ENCODE data around the gene TENM4.

Gene TENM4

GRCh38 chr11:79076526-79077115, 364.2 kb downstream of the TENM4 start:
- no peak overlapping the region for H3K4me3 ChIP-seq (ENCODE audit: control insufficient read depth, low read depth, low read length)
- TF ChIP-seq CTCF (IDR thresholded peaks at IDR 0.05; ENCODE audit: control insufficient read depth, insufficient read depth, low read depth, low read length, missing control alignments), result peak; percentile 83
- DNase-seq (ENCODE audit: low read depth), result no peak

DNA sequence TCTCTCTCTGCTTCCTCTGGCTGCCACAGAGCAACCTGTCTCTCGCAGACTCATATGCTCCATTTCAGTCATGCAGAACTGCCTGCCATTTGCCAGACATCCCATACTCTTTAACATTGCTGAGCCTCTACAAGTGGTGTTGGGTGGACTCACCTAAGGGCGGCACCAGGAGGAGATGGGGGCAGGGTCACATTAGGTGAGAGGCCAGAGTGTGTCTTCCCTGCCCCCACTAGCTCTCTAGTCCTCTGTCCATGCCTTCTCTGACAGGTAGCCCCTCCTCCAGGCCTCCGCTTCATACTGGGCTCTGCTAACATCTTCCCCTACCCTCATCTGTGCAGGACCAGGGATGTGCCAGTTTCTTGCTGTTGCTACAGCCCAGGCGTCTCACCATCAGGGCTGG, 366.3 kb downstream of the TENM4 start:
- no peak for TF ChIP-seq CTCF (IDR thresholded peaks at IDR 0.05; ENCODE audit: control insufficient read depth, insufficient read depth, low read depth, low read length, missing control alignments)
- no peak overlapping the region for H3K4me3 ChIP-seq (ENCODE audit: control insufficient read depth, low read depth, low read length)

GRCh38 chr11:79071190-79071589, 369.6 kb downstream of the TENM4 start:
- DNase-seq (ENCODE audit: low read depth), result no peak
- TF ChIP-seq CTCF (IDR thresholded peaks at IDR 0.05; ENCODE audit: control insufficient read depth, insufficient read depth, low read depth, low read length, missing control alignments), result no peak
- no peak overlapping the region for H3K4me3 ChIP-seq (ENCODE audit: control insufficient read depth, low read depth, low read length)

More for the DNA sequence above, 366.3 kb downstream of the TENM4 start:
- DNase-seq (ENCODE audit: low read depth), result no peak

- no peak overlapping the region for H3K4me3 ChIP-seq (ENCODE audit: control insufficient read depth, low read depth, low read length)
- no peak for TF ChIP-seq CTCF (IDR thresholded peaks at IDR 0.05; ENCODE audit: control insufficient read depth, insufficient read depth, low read depth, low read length, missing control alignments)
- no peak for DNase-seq (ENCODE audit: low read depth)
These were observed 370.3 kb downstream of the TENM4 start for GRCh38 chr11:79070518-79070917.

DNA sequence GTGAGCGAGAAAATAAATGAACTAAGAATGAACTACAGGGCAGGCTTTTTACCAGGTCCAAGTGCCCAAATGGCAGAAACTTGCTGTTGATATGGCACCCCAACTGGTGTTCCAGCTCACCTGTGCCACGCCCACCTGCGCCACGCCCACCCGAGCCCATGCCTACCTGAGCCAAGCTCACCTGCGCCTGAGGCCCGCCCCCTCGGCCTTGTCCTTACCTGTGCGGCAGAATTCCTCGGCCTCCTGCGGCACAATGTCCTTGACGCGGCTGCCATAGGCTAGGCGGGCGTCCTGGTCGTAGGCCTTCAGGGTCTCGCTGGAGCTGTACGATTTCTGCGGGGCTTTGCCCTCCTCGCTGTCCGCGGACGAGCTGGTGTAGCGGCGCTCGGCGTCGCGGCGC, 371.3 kb downstream of the TENM4 start:
- no peak for TF ChIP-seq CTCF (IDR thresholded peaks at IDR 0.05; ENCODE audit: control insufficient read depth, insufficient read depth, low read depth, low read length, missing control alignments)
- no peak for DNase-seq (ENCODE audit: low read depth)
- no peak overlapping the region for H3K4me3 ChIP-seq (ENCODE audit: control insufficient read depth, low read depth, low read length)

- TF ChIP-seq CTCF (IDR thresholded peaks at IDR 0.05; ENCODE audit: control insufficient read depth, insufficient read depth, low read depth, low read length, missing control alignments), result no peak
- no peak for DNase-seq (ENCODE audit: low read depth)
- no peak overlapping the region for H3K4me3 ChIP-seq (ENCODE audit: control insufficient read depth, low read depth, low read length)
These were observed 372.5 kb downstream of the TENM4 start for GRCh38 chr11:79068356-79068755.

DNA sequence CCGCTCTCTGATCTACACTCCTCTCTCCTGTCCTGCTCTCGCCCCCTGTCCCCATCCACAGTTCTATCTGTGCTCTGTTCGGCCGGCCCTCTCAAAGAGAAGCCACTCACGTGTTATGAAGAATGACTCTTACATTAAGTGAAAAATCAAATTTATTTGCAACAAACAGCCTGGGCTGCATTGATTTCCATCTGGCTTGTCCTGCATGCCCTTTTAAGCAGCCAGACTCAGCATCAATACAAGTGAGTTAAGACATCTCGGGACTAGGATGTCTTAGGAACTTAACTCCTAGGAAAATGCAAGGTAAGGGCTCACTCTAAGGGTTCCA, 373.5 kb downstream of the TENM4 start:
- no peak overlapping the region for H3K4me3 ChIP-seq (ENCODE audit: control insufficient read depth, low read depth, low read length)
- DNase-seq (ENCODE audit: low read depth), result no peak
- no peak for TF ChIP-seq CTCF (IDR thresholded peaks at IDR 0.05; ENCODE audit: control insufficient read depth, insufficient read depth, low read depth, low read length, missing control alignments)
